Measurements from ENCODE around the gene IL17REL. TPM values are rescaled to one million over a fixed set of nuclear protein-coding genes. Genes with fewer than 3 reads are reported as not detected.

Gene IL17REL
- total RNA-seq, 2 donors from 2014 or later = not detected

DNA sequence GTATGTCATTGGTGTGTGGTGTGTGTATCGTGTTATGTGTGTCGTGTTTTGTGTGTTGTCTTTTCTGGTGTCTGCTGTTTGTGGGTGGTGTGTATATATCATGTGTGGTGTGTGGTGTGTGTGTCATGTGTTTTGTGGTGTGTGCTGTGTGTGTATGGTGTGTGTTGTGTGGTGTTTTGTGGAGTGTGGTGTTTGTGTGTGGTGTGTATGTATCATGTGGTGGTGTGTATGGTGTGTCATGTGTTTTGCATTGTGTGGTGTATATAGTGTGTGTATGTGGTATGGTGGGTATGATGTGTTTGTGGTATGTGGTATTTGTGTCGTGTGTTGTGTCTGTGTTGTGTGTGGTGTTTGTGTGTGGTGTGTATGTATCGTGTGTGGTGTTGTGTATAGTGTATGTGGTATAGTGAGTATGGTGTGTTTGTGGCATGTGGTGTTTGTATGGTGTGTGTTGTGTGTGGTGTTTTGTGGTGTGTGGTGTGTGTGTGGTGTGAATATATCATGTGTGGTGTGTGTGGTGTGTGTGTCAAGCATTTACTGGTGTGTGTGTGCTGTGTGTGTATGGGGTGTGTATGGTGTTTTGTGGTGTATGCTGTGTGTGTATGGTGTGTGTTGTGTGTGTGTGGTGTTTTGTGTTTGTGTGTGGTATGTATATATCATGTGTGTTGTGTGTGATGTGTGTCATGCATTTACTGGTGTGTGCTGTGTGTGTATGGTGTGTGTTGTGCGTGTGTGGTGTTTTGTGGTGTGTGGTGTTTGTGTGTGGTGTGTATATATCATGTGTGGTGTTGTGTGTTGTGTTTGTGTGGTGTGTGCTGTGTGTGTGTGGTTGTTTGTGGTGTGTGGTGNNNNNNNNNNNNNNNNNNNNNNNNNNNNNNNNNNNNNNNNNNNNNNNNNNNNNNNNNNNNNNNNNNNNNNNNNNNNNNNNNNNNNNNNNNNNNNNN lies 39.3 kb downstream of the IL17REL start:
- intact Hi-C loops (cut with DNase I) = no loop called here
- DNase-seq (ENCODE audit: low spot score) = no peak

DNA sequence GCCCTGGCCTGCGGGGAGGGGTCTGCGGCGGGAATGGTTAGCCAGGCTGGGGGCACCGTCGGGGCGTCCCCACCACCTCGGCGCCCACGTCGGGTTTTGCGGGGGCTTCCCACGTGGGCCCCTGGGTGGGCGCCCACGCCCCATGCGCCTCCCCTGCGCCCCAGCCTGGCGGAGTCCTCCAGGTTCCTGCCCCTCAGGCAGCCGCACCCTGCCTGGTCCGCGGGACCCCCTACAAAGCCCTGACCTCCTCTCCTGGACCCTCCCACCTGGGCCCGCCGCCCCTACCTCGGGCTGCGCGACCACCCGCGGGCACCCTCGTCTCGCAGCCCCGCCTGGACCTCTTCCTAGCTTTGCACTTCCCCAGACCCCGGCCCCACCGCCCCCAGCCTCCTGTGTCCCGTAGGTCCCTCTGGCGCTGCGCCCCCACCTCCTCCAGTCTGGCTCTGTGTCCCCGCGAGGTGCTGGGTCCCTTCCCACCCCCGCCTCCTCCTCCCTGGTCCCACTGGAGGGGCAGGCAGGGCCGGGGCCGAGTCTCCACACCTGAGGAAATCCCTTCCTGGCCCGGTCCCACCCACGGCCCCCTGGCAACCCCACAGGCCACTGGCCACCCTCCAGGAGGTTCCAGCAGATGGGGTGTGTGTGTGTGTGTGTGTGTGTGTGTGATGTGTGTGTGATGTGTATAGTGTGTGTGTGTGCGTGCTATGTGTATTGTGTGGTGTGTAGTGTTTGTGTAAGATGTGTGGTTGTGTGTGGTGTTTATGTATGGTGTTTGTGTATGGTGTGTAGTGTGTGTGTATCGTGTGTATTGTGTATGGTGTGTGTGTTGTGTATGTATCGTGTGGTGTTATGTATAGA lies 40.2 kb downstream of the IL17REL start:
- intact Hi-C loops (cut with DNase I) = no loop called here
- DNase-seq (ENCODE audit: low spot score) = peak; percentile 80

DNA sequence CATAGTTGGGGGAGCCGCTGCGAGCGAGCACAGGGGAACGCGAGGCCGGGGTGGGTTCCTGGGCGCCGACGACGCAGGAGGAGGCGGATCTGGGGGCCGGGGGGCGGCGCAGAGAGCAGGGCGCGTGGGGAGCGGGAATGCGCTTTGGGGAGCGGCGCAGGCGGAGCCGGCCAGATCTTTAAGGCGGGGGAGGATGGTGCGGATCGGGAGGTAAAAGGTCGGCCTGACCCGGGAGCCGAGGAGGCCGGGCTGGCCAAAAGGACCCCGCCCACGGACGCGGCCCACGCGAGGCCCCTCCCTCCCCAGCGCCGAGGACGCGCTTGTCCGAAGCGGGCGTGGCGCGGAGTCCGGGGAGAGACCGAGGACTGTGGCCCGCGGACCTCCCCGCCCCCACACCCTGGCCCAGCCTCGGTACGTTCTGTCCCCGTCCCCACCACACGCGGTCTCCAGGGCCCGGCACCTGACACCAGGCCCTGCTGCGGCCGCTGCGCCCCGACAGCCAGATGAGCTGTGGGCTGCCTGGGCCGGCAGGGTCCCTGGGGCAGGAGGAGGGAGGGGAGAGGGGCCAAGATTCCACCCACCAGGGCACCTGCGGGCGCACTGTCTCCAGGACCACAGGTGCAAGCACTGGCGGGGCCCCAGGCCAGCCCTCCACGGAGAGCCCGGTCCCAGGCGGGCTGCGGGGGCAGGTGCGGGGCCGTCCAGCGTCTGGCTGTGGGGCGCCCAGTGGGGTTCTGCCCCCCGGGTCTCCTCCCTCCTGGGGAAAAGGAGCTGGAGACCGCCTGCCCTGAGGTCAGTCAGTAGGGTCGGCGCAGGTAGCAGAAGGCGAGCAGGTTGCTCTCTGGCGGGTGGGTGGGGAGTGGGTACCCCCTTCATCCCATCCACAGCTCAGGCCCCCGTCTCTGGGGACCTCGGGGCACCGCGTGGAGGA lies 41.1 kb downstream of the IL17REL start:
- intact Hi-C loops (cut with DNase I) = no loop called here
- DNase-seq (ENCODE audit: low spot score) = peak; percentile 95

DNA sequence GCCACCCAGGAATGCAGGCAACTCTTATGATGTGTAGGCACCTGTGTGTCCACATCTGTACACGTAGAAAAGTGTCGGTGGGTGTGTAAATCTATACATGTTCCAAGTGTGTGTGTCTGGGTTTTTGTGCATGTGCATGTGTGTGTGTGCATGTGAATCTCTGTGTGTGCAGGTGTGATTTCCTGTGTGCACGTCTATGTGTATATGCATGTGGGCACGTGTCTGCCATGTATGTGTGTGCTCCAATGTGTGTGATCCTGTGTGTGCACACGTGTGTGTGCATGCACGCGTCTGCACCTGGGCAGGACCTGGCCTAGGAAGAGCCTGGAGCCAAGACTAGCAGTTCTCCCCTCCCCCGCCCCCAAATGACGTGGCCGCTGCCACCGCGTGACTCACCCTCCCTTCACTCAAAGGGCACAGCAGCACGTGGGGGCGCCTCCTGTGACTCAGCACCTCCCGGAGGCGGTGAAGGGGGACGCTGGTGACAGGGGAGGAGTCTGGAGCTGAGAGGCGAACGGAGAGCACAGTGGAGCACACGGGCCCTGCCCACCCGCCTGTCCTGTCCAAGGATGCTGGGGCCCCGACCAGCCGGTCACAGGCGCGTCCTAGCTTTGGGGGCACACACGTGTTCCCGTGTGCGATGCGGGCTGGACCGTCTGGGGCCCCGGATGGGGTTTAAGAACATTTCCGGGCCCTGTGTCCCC lies 41.9 kb downstream of the IL17REL start:
- peak; percentile 98 for DNase-seq (ENCODE audit: low spot score)
- intact Hi-C loops (cut with DNase I) = no loop called here

DNA sequence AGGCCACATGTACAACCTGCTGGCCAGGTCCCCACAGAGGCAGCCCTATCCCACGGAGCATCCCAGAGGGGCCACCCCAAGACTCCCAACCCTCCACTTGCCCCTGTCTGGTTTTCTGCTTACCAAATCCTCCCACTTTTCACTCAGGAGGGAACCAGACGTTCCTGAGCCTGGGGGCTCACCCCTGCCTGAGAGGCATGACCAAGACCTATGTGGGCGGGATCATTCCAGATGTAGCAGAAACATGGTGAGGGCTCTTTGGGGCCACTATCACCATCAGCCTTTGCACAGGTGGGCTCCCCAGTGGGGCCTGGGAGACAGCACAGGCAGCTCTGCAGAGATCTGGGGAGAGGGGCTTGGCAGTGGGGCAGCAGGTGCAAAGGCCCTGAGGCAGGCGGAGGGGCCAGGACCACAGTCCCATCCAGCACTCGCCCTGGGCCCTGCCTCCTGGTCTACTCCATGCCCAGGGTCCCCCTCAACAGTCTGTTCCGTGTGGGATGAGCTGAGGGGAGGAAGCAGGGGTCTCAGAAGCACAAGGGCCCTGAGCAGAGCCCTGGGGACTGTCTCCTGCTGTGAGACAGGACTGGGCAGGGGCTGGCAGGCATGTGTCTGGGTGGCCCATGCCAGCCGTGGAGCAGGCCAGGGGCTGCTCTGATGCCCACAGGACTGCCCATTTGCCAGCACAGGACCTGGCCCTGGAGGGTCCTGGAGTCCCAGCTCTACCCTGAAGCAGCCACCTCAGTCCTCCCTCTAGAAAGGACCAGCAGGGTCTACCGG lies 42.6 kb downstream of the IL17REL start:
- DNase-seq (ENCODE audit: low spot score) = peak; percentile 69
- intact Hi-C loops (cut with DNase I) = loop anchor here (5.0 kb wide), 1 partner anchor 38 kb away; no protein-coding TSS in a partner anchor

DNA sequence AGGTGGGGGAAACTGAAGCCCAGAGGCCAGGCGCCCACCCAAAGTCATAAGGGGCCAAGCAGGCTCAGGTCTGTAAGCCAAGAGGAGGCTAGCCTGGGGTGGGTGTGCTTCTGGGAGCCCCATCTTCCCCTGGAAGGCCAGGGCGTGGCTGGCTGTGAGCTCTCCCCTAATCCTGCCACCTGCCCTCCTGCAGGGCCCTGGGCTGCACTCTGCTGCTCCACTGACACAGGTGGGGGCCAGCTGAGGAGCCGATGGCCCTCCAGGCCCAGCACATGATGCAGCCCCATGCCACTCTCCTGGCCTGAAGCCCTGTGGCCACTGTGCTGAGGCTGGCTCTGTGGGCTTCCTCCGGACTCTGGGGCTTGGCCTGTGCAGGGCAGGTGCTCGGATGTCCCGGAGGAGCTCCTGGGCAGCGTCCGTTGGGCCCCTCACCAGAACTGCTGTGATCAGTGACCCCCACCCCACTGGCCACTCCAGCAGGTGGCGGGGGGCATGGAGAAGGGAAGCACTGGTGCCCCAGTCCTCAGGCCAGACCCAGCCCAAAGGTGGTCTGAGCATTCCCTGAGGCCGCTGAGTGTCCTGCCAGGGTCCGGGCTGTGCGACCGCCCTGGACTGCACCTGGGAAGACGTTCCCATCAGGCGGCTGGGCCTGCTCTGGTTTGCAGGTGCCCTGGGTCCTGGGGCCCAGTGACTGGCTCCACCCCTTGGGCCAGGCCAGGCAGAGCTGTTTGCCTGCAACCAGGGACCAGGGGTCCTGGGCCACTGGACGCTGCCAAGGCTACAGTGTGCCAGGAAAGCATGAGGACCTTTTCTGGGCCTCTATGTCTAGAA lies 43.5 kb downstream of the IL17REL start:
- peak; percentile 79 for DNase-seq (ENCODE audit: low spot score)
- intact Hi-C loops (cut with DNase I) = loop anchor here (5.0 kb wide), 1 partner anchor 37 kb away; no protein-coding TSS in a partner anchor

DNA sequence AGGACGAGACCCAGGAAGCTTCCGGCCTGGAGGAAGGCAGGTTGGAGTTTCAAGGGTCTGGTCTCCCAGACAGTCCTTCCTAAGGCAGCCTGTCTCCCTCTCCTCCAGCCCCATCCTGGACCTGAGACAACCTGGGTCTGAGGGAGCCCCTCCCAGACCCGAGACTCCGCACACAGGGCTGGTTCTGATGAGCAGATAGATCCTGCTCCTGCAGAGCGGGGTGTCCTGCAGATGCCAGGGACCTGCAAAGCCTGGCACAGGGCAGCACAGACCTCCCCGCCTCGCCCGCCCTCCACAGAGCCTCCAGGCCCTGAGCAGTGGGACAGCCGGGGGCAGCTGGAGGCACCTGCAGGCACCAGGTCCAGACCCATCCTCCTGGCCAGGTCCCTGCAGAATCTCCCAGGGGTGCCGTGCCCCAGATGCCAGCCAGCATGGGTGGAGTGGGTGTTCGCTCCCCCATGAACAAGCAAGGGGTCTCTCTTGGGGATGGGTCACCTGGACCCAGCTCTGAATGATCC lies 44.2 kb downstream of the IL17REL start:
- intact Hi-C loops (cut with DNase I) = loop anchor here (5.0 kb wide), 1 partner anchor 36 kb away; no protein-coding TSS in a partner anchor
- peak; percentile 76 for DNase-seq (ENCODE audit: low spot score)

DNA sequence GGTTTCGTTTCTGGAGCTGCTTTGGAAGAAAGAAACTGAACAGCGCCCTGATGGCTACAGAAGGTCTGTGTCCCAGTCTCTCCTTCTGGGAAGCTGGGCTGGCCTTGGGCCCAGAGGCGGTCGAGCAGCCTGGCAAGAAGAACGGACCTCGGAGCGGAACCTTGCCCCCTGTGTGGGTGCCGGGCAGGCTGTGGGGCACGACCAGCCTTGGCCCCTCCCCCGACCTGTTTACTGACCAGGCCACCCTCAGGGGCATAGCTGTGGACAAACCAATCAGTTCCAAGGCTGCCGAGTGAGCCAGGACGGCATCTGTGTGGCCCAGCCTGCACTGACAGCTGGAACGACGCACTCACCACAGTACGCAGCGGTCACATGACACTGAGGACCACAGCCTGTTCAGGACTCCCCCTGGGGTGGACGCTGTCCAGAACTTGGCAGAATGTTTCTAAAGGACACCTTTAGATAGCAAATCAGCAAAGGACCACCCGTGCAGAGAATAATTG lies 44.8 kb downstream of the IL17REL start:
- intact Hi-C loops (cut with DNase I) = loop anchor here (5.0 kb wide), 1 partner anchor 35 kb away; no protein-coding TSS in a partner anchor

DNA sequence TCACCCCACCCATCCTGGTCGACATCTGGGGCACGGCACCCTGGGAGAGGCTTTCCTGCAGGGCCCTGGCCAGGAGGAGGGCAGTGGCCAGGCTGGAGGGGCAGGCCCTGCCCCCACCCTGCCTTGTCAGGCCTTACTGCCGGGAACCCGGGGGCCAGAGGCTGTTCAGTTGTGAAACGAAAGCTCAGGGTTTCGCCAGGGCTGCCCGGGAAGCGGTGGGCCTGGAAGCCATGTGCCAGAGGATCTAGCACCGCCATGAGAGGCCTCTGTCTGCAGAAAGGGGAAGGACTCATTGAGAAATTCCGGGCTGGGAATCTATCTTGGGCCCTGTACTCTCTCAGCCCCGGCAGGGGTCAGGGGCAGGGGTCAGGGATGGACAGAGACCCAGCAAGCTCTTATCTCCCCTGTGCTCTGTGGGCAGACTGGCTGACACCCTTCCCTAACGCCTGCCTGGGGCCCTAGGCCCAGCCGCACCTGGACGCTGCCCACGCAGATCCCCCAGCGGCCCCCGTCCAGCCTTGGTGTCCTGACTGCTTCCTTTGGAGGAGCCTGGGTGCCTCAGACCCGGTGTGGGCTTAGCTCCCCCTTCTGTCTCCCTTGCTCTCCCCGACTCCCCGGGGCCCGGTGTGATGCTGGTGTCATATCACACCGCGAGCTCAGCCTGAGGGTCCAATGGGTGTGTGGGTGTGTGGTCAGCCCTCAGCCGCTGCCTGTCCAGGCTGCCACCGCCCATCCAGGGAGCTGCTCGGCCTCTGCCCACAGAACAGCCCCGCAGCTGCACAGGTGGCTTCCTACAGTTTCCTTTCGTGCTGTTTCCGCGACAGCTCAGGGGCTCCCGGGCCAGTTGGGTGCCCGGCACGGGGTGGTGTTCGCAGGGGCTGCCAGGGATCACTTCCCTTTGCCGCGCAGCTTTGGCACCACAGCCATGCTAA lies 45.5 kb downstream of the IL17REL start:
- intact Hi-C loops (cut with DNase I) = loop anchor here (5.0 kb wide), 1 partner anchor 35 kb away; no protein-coding TSS in a partner anchor
- peak; percentile 90 for DNase-seq (ENCODE audit: low spot score)

More for the DNA sequence above, 44.8 kb downstream of the IL17REL start:
- DNase-seq (ENCODE audit: low spot score) = peak; percentile 85

DNA sequence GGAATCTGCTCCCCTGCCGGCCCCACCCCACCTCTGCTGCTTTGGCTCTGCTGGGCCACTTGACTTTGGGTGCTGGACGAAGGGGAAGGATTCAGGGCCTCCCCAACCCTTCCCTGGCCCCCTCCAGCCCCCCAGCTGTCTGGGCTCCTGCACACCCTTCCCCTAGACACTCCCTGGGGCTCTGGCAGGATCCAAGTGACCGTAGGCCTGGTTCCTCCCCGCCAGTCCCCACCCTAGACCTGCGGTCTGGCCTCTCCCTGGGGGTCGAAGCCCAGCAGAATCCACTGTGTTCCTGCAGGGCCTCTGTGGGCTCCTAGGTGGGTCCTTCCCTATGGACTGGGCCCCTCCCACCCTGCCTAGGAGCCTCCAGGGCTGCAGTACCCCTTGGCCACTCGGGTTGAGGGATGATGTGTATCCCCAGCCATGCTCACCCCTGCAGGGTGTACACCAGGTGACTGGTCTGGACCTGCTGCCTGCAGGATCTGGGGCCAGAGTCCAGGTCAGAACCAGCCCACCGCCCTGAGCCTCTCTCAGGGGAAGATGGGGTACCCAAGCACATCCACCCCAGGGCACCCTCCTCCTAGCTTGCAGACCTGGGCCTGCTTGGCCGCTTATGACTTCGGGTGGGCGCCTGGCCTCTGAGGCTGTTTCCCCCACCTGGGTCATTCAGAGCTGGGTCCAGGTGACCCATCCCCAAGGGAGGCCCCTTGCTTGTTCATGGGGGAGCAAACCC lies 46.4 kb downstream of the IL17REL start:
- intact Hi-C loops (cut with DNase I) = loop anchor here (5.0 kb wide), 1 partner anchor 34 kb away; no protein-coding TSS in a partner anchor
- peak; percentile 66 for DNase-seq (ENCODE audit: low spot score)

DNA sequence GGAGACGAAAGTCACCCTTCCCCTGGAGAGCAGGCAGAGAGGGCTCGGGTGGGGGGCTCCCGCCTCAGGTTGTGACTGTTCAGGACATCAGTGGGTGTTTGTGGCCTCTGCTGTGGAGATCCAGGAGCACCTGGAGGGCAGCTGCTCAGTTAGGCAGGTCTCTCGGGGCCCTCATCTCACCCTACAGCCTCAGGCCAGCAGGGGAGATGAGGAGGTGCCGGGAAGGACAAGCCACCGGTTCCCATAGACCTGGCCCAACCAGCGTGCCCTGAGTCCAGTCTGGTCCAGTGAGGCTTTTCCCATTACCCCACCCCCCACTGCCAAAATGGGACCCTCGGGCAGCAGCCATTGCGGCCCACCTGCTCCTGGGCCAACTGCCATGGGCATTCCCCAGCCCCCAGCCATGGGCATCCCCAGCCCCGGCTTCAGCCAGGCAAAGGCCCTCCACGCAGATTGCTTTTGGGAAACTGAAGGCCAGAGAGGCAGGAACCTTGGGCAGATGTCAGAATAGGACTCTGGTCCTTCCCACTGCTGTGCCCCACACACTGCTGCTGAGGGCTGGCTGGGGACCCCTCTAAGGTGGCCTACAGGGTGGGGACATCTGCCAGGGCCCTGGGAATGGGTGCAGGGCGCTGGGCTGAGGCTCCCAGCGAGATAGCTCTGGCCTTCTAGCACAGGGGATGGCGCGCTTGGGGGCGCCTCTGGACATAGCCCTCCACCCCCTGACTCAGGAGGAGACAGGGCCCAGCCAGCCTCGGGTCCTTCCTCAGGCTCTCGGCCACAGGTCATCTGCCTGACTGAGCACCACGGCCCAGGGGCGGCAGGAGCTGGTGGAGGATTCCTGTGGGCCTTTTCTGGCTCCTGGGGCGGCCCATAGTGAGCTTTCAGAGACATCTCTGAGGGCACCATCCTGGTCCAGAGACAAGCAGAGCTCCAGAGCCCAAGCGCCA lies 47.2 kb downstream of the IL17REL start:
- intact Hi-C loops (cut with DNase I) = loop anchor here (5.0 kb wide), 1 partner anchor 33 kb away; no protein-coding TSS in a partner anchor
- peak; percentile 77 for DNase-seq (ENCODE audit: low spot score)

DNA sequence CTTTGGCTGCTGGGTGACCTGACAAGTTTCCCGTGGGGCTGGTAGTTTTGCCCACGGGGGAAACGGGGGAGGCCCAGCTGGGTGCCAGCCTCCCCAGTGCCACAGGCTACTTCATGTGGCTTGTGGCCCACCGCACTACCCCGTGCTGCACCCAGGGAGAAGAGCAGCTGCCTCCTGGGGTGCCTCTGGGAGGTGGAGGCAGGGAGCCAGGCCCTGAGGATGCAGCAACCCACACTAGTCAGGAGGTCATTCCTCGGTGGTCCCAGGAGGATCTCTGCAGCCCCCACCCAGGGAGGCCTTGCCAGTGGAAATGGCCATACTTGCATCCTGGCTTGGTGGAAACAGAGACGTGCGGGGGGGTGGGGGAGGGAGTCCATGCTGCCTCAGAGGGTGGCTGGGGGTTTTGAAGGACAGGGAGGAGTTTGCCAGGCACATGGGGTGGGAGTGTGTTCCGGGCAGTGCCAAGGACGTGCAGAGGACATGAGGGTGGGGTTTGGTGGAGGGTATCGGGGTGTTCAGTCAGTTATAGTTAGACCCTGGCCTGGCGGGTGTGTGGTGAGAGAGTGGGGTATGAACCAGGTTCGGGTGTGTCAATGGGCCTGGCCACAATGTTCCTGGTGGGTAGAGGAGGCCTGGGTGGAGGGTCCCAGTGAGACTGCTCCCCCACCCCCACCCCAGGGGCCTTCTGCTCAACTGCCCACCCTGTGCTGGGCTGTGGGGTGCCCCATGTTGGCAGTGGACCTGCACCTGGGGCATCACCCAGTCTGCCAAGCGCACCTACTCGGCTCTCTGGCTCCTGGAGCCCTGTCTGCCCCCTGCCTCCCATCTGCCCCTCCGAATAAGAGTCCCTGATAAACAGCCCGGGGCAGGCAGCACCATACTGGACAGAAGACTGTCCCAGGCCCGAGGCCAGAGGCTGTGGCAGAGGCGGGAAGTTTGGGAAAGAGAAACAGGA lies 48.2 kb downstream of the IL17REL start:
- intact Hi-C loops (cut with DNase I) = loop anchor here (5.0 kb wide), 2 partner anchors 32 to 278 kb away; no protein-coding TSS in a partner anchor
- DNase-seq (ENCODE audit: low spot score) = peak; percentile 81

Measured in posterior vena cava (tissue), 2 donors.